Thyroid gland (tissue), 4 donors: Measurements from ENCODE around the gene PDGFC. TPM values are rescaled to one million over a fixed set of nuclear protein-coding genes. Genes with fewer than 3 reads are reported as not detected.

ENCODE experiments used
- DNase-seq, 2 donors: peaks; one replicate each; pipeline ENCODE4 v3.0.0-alpha.2; 2019
- H3K27ac ChIP-seq, 3 donors: fragments of 200-600 bp; sonication (generic); 1 replicate in 2 of 3; 2 replicates in 1 of 3; pipeline ENCODE4 v1.5.1; 2016 to 2019; ENCODE audit warnings: mild to moderate bottlenecking in 1 of 3, moderate library complexity in 1 of 3
- H3K27me3 ChIP-seq: fragments of 200-600 bp; sonication (generic); one replicate; pipeline ENCODE4 v1.5.1; 2019
- H3K36me3 ChIP-seq, 2 donors: fragments of 200-600 bp; sonication (generic); one replicate each; pipeline ENCODE4 v1.5.1; 2016 to 2019
- H3K4me1 ChIP-seq, 2 donors: fragments of 200-600 bp; sonication (generic); one replicate each; pipeline ENCODE4 v1.5.1; 2017 to 2019
- H3K4me3 ChIP-seq, 3 donors: fragments of 200-600 bp; sonication (generic); replicated peaks in 1 of 3; 1 replicate in 2 of 3; 2 replicates in 1 of 3; pipeline ENCODE4 v1.5.1; 2016; ENCODE audit warnings: mild to moderate bottlenecking in 1 of 3
- H3K9me3 ChIP-seq: fragments of 200-600 bp; sonication (generic); one replicate; pipeline ENCODE4 v1.5.1; 2017
- POLR2A ChIP-seq, 2 donors: fragments of 450-650 bp; IDR thresholded peaks; one replicate each; pipeline ENCODE4 v1.6.1; 2017; ENCODE audit warnings: antibody characterized with exemption in 2 of 2, mild to moderate bottlenecking in 2 of 2, moderate library complexity in 1 of 2
- WGBS, 2 donors: methylation state at CpG; one replicate each; pipeline ENCODE4 v1.1.5; 2017; 5-methylcytosine and 5-hydroxymethylcytosine counted together
- intact Hi-C: fragments of 100-400 bp; cut with DNase I; formaldehyde crosslinking; loops from one replicate; pipeline ENCODE4 v1.15.1; 2023
- total RNA-seq, 4 donors: library from RNA; depleted of rRNA; stranded (reverse); fragments of >200 nt; gene quantifications; one replicate each; pipeline ENCODE4 v1.2.3, GENCODE V29; 2016
- TF ChIP-seq, protein P1 (sequence below), 6 experiments: fragments of 200-600 bp in 3 of 6; fragments of 450-650 bp in 3 of 6; sonication (generic) in 3 of 6; IDR thresholded peaks; one replicate each; pipeline ENCODE4 v1.5.1; 2016 to 2019; ENCODE audit warnings: antibody characterized with exemption in 6 of 6, mild to moderate bottlenecking in 2 of 6, inconsistent platforms in 1 of 6, moderate library complexity in 1 of 6

PDGFC gene
- total RNA-seq, 4 donors from 2014 or later: 28.9 to 34.6 (median 29.9) TPM

DNA sequence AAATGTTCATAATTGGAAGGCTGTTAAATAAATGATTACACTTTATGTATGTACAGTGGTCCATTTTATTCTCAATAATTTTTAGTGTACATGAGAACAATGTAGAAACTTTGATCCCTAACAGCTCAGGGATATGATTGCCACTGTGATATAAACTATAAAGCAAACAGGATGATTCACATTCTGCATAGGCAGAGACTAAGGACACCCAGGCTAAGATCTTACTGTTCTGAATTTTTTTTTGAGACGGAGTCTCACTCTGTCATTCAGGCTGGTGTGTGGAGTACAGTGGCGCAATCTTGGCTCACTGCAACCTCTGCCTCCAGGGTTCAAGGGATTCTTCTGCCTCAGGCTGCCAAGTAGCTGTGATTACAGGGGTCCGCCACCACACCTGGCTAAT, 186.6 kb downstream of the PDGFC start:
- Histone ChIP-seq H3K27me3 (no peaks in the 10 kb centered on the region), H3K9me3 (no peaks in the 10 kb centered on the region), H3K4me1 (no peaks in the 10 kb centered on the region), H3K27ac (no peak overlapping the region), H3K36me3 (no peaks in the 10 kb centered on the region), H3K4me3 (no peak overlapping the region)
- intact Hi-C loops: no loop called here
- TF ChIP-seq, protein P1, sequence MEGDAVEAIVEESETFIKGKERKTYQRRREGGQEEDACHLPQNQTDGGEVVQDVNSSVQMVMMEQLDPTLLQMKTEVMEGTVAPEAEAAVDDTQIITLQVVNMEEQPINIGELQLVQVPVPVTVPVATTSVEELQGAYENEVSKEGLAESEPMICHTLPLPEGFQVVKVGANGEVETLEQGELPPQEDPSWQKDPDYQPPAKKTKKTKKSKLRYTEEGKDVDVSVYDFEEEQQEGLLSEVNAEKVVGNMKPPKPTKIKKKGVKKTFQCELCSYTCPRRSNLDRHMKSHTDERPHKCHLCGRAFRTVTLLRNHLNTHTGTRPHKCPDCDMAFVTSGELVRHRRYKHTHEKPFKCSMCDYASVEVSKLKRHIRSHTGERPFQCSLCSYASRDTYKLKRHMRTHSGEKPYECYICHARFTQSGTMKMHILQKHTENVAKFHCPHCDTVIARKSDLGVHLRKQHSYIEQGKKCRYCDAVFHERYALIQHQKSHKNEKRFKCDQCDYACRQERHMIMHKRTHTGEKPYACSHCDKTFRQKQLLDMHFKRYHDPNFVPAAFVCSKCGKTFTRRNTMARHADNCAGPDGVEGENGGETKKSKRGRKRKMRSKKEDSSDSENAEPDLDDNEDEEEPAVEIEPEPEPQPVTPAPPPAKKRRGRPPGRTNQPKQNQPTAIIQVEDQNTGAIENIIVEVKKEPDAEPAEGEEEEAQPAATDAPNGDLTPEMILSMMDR (IDR thresholded peaks at IDR 0.05): no peak
- TF ChIP-seq POLR2A (IDR thresholded peaks at IDR 0.05): no peak
- DNase-seq: no peak
- WGBS, 2 donors: 93 to 97% methylated on average over 3 of the region's 3 CpGs

DNA sequence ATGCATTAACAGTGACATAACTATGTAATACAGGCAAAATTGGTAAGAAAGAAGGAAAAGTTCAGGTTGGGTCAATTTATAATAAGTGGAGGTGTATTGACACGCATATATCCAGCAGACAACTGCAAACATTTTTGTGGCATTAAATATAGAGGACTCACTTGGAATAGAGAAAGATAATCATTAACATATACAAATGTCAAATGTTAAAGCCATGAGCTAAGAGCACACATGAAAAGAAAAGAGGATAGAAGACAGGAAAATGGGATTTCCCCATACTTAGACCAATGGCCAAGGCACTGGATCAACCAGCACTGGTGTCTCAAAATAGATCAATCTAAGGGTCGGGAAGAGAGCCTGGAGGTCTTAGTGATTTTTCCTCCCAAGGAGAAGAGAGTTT, 187.6 kb downstream of the PDGFC start:
- 93 to 94% methylated on average over 2 of the region's 2 CpGs for WGBS, 2 donors
- H3K27me3 ChIP-seq: no peaks in the 10 kb centered on the region
- H3K27ac ChIP-seq: no peak overlapping the region
- intact Hi-C loops: no loop called here
- no peak for TF ChIP-seq POLR2A (IDR thresholded peaks at IDR 0.05)
- TF ChIP-seq, protein P1 (IDR thresholded peaks at IDR 0.05): no peak
- H3K36me3 ChIP-seq: no peaks in the 10 kb centered on the region
- no peaks in the 10 kb centered on the region for H3K4me1 ChIP-seq
- H3K9me3 ChIP-seq: no peaks in the 10 kb centered on the region
- no peak overlapping the region for H3K4me3 ChIP-seq
- DNase-seq: no peak

GRCh38 chr4:156782491-156782890, 189.1 kb downstream of the PDGFC start:
- DNase-seq: no peak
- Histone ChIP-seq H3K4me3 (no peak overlapping the region), H3K36me3 (no peaks in the 10 kb centered on the region), H3K9me3 (no peaks in the 10 kb centered on the region), H3K27ac (no peak overlapping the region), H3K4me1 (no peaks in the 10 kb centered on the region), H3K27me3 (no peaks in the 10 kb centered on the region)
- 93 to 96% methylated on average over 5 of the region's 5 CpGs for WGBS, 2 donors
- TF ChIP-seq, protein P1 (IDR thresholded peaks at IDR 0.05): no peak
- TF ChIP-seq POLR2A (IDR thresholded peaks at IDR 0.05): no peak
- intact Hi-C loops: no loop called here

DNA sequence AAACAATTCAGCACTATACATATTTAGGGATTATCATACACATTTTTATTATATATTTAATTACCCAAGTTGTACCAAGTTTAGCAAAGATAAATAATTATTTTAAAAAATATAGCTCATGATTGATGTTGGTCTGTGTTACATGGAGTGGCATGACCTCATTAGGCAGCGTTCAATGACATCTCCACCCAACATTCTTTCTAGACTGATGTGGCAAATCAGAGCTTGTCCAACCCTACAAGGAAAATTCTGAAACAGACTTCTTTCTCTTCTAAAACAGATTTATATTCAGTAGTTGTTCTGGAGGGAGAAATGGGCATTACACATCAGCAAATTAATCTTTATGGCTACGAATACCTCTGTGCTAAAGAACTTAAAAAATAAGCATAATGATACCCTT, 189.7 kb downstream of the PDGFC start:
- intact Hi-C loops: no loop called here
- H3K4me3 ChIP-seq: no peak overlapping the region
- H3K27ac ChIP-seq: no peak overlapping the region

DNA sequence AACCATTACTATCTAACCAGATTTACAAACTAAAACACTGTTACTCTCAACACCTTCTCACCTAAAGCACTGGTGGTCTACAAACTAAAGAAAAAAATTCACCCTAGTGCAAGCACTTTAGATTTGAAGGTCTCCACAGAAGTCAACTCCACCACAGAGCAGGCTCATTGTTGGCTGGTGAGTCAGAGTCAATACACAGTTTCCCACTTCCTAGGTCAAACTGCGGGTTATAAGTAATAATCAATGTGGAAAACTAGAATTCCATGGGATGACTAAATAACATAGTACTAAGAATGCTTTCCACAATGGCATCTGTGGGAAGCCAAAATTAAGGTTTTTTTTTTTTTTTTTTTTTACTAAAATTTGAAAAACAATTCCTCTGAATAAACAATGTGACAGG, 191.8 kb downstream of the PDGFC start:
- H3K4me3 ChIP-seq: no peak overlapping the region
- DNase-seq: no peak
- H3K27me3 ChIP-seq: no peaks in the 10 kb centered on the region
- H3K4me1 ChIP-seq: no peaks in the 10 kb centered on the region
- intact Hi-C loops: no loop called here
- WGBS, 2 donors: 97 to 100% methylated on average over 1 of the region's 1 CpG
- no peak overlapping the region for H3K27ac ChIP-seq
- H3K9me3 ChIP-seq: no peaks in the 10 kb centered on the region
- no peaks in the 10 kb centered on the region for H3K36me3 ChIP-seq
- TF ChIP-seq POLR2A (IDR thresholded peaks at IDR 0.05): no peak
- TF ChIP-seq, protein P1 (IDR thresholded peaks at IDR 0.05): no peak

More for the DNA sequence above, 189.7 kb downstream of the PDGFC start:
- Histone ChIP-seq H3K9me3 (no peaks in the 10 kb centered on the region), H3K27me3 (no peaks in the 10 kb centered on the region), H3K36me3 (no peaks in the 10 kb centered on the region), H3K4me1 (no peaks in the 10 kb centered on the region)
- DNase-seq: no peak
- TF ChIP-seq, protein P1 (IDR thresholded peaks at IDR 0.05): no peak
- no peak for TF ChIP-seq POLR2A (IDR thresholded peaks at IDR 0.05)
- WGBS, 2 donors: 86 to 94% methylated on average over 2 of the region's 2 CpGs
